ENCODE measurements around the gene METTL9.
"Not testable (repeated sequence)": the region's sequence is repeated elsewhere in the genome, so short reads cannot be mapped to it uniquely, and the experiment has no call there.

- TF ChIP-seq CTCF, POLR2A (IDR thresholded peaks at IDR 0.05): not testable (repeated sequence)
Observed at GRCh38 chr16:21555621-21556020, 43.8 kb upstream of the METTL9 start.
